Hematopoietic multipotent progenitor cell treated with erythropoietin and hydrocortisone succinate and interleukin-3 and kit ligand, for 8 days (in vitro differentiated cells): ENCODE results near the gene RASGRP1.

Experiments used
- DNase-seq: peaks from one replicate; pipeline ENCODE4 v3.0.0-alpha.2; 2015

Gene RASGRP1

DNA sequence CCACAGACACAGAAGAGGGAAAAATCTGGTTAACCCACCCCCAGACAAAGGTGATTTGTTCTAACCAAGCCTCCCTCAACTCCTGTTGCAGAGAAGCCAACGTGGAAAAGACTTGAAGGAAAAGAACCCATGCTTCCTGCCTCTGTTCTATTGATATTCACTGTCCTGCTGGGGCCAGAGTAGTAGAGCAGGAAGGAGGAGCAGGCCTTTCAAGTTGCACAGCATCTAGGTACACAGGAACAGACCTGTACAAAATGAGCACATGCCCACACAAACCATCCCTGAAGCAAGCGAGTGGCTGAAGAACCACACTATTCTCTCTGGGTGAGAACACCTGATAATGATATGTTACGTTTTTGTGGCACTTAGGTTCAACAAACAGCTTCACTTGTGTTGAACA lies 29.9 kb downstream of the RASGRP1 start:
- no peak for DNase-seq

- no peak for DNase-seq
Observed at GRCh38 chr15:38533926-38534325, 30.7 kb downstream of the RASGRP1 start.

DNA sequence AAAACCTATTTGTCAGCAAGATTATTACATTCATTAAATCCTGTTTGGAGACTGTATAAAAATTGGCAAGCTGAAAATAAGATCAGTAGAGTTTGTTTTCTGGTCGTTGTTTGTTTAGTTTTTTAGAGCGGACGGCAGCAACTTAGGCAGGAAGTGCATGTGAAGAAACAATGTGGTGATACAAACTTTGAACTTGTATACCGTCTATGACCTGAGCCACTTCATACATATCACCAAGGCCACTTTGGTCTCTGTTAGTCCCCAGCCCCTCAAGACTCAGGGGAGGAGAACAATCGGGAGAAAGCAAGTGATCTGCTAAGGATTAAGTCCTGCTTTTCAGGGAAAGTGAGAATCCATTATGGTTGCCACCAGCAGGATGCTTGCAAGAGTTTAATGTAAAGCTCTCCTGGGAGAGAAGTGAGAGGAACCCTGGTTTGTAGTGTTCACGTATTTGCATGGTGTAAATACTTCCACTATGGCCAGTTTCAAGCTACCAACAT lies 31.1 kb downstream of the RASGRP1 start:
- DNase-seq, result no peak

GRCh38 chr15:38532728-38533127 lies 31.9 kb downstream of the RASGRP1 start:
- DNase-seq, result peak; percentile 10

- DNase-seq, result no peak
Observed at GRCh38 chr15:38531509-38531908, 33.1 kb downstream of the RASGRP1 start.

DNA sequence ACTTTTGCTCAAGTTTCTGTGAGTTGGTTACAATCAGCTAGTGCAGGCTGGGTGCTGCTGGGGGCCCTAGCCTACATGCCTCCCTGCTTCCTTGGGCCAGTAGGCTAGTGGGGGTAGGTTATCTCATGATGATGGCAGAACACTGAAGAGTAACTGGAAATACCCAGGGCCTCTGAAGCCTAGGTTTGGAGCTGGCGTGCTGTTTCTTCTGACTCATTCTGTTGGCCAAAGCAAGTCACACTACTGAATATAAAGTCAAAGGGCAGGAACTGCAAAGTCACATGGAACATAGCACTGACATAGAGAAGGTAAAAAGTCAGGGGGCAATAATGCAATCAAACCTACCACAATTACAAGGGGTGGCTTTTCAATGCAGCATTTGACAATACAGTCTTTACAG lies 34.5 kb downstream of the RASGRP1 start:
- no peak for DNase-seq

DNA sequence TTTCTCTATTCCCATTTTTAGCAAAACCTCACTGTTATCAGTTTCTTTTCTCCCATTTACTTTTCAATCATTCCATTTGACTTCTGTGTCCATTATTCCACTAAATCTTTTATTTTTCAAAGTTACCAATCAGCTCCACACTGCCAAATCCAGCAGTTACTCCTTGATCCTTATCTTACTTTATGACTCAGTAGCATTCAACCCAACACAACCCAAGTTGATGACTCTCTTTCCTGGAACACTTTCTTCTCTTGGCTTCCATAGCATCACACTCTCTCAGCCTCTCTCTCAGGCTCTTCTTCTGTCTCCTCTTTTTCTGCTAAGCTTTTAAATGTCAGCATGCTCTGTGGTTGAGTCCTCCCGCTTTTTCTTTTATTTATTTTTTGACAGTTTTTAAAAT lies 36.3 kb downstream of the RASGRP1 start:
- DNase-seq, result no peak

DNA sequence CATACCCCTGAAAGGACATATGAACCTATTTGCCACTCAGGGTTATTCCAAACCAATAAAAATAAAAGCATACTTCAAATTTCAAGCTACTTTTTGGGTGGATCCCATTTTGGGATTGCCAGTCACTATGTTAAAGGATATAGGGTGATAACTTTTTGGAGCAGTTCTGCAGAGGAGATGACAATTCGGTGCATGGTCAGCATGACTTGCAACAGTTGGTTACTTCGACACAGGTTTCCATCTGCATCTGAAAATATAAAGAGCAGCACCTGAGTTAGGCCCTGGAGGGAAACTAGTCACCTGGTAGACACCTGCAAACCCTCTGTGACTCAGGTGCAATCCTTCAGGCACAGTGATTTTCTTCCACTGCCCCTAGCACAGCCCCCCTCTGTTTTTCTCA lies 38.5 kb downstream of the RASGRP1 start:
- no peak for DNase-seq

GRCh38 chr15:38525489-38525888 lies 39.1 kb downstream of the RASGRP1 start:
- no peak for DNase-seq

DNA sequence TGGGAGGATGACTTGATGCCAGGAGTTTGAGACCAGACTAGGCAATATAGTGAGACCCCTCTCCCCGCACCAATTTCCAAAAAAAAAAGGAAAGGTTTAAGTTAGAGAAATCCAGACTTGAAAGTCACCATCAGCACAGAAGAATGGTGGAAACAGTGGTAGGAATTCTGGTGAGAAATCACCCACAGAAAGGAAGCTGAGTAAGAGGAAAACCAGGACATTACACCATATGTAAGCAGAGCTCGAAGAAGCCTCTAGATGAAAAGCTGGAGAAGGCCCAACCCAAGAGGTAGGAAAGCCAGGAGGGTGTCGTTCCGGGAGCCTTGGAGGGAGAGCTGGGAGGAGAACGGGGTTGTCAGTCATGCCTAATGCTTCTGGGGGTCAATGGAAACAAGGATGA lies 40.5 kb downstream of the RASGRP1 start:
- DNase-seq, result no peak

DNA sequence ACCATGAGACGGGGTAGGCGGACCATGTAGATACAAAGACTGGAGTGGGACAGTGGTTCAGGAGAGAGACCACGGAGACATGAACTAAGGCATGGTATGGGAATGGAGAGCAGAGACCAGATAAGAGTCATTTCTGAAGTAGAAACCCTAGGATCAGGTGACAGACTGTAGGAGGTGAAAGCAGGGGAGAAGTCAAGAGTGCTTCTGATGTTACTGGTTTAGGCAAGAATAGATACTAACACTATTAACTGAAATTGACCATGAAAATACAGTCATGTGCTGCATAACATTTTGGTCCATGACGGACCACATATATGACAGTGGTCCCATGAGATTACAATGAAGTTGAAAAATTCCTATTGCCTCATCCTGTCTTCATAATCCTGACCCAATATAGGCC lies 41.7 kb downstream of the RASGRP1 start:
- DNase-seq, result no peak

GRCh38 chr15:38521316-38521715 lies 43.3 kb downstream of the RASGRP1 start:
- DNase-seq, result no peak

GRCh38 chr15:38520035-38520434 lies 44.6 kb downstream of the RASGRP1 start:
- DNase-seq, result no peak

- no peak for DNase-seq
Observed at GRCh38 chr15:38518084-38518483, 46.5 kb downstream of the RASGRP1 start.

GRCh38 chr15:38517312-38517975 lies 47.2 kb downstream of the RASGRP1 start:
- DNase-seq, result no peak

- no peak for DNase-seq
Observed at GRCh38 chr15:38516626-38517025, 48.0 kb downstream of the RASGRP1 start.

- no peak for DNase-seq
Observed at GRCh38 chr15:38514601-38515000, 50.0 kb downstream of the RASGRP1 start.

DNA sequence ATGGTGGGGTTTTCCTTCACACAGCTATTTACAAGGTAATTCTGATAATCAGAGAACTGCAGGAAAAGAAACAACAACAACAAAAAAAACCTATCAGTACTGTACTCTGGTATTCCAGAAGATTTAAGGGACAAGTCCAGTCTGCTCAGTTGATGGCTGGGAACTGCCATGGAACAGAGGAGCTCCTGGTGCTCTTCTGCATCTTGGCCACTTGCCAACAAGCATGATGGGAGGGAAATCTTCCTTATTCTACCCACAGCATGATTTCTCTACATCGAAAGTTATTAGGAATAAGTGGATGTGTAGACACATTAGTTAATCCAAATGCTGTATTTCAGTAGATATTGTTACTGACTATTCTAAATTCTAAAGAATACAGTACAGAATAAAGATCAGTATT lies 51.7 kb downstream of the RASGRP1 start:
- DNase-seq, result peak; percentile 16

DNA sequence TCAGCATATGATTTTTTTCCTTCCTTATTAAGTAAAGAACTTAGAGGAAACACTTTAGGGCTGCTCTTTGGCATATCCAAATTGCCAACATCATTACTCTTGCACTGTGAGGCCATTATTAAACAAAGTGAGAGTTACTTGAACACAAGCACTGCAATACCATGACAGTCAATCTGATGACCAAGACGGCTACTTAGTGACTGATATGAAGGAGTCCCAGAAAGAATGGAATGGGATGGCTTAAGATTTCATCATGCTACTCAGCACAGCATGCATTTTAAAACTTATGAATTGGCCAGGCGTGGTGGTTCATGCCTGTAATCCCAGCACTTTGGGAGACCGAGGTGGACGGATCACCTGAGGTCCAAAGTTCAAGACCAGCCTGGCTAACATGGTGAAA lies 55.5 kb downstream of the RASGRP1 start:
- no peak for DNase-seq

DNA sequence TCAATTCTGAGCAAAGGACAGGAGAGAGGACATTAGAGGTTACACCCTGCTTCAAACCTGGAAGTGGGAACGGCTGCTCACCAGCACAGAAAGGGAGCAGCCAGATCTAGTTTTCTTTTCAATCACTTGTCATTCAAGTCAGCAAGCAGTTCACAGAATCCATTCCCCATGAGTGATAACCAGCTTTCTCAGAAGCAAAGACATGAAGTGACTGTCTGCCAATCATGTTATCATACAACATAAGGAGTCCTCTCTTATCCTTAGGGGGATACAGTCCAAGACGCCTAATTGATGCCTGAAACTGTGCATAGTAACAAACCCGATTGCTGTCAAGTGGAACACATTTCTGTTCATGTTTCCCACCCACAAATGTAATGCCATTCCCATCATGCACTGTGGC lies 56.0 kb downstream of the RASGRP1 start:
- DNase-seq, result peak; percentile 10

DNA sequence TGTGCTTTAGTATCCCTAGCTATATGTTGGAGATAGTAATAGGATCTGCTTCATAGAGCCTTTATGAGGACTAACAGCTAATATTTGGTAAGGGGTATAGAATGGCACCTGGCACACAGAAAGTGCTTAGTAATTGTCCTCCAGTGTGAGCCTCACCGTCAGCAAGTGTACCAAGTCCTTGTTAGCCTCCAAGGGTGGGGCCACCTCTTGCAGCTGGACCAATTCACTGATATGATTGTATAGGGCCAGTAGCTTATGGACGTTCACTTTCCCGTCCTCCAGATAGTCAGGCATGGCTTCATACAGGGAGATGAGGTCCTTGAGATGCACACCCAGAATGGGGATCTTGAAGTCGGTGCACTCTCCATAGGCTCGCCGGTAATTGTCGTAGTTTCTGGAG lies 57.0 kb downstream of the RASGRP1 start:
- no peak for DNase-seq

DNA sequence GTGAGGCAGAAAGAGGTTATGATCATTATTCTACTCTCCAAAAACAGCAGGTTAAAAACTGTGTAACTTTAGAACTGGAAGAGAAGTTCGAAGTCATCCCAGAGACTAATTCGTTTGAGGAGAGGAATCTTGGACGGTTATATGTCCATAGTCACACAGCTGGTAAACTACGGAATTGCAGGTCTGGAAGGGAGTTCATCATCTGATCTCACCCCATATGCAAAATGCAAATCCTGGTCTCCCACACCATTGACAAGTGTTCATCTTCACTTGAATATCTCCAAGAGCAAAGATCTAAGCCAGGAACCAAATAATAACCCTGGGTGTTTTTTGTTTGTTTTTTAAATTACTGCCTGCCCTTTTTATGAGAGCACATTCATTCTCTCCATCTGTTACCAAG lies 57.6 kb downstream of the RASGRP1 start:
- DNase-seq, result no peak

- no peak for DNase-seq
Observed at GRCh38 chr15:38504680-38505467, 59.7 kb downstream of the RASGRP1 start.

DNA sequence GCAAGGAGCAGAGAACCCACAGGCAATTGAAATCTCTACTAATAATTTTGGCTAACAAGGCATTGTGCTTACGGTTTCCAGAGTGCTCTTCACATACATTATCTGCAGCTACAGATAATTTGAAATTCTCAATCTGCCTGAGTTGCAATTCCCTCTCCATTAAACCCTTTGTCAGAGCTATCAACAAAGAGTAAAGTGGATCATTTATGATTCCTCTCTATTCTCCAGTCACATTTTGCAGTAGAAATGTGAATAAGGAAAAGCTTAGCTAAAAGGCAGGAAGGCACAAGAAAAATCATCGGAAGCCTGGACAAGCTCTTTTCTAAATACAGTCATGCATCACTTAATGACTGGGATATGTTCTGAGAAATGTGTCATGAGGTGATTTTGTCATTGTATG lies 61.1 kb downstream of the RASGRP1 start:
- no peak for DNase-seq

GRCh38 chr15:38499651-38500050 lies 65.0 kb downstream of the RASGRP1 start:
- DNase-seq, result no peak
